Cerebellar cortex (tissue), 1 donor: ENCODE measurements around the gene MALRD1.

Source experiments
- DNase-seq: peaks from one replicate; pipeline ENCODE4 v3.0.0-alpha.2; 2015; ENCODE audit warnings: low spot score

MALRD1 gene

DNA sequence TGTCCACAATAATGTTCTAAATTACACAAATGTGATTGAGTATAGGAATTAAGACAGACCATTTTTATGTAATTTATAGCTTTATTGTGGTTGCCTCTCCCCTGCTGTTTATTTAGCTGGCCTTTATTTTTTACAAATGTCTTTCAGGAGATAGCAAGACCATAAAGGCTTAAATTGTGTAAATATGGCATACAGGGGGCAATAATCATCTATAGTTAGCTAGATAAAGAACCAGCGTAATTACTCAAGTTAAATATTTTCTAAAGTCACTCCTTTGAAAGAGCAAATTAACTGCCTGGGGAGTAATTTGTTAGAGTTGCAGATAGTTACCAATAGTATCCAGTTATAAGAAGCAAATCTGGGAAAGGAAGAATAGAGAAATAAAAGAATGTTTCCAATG is at the start of gene MALRD1:
Gene MALRD1 (plus strand): TSS at position 313 of the 400 bp plus-strand sequence. CDS start 138 bp downstream, outside the sequence.
- no peak for DNase-seq

DNA sequence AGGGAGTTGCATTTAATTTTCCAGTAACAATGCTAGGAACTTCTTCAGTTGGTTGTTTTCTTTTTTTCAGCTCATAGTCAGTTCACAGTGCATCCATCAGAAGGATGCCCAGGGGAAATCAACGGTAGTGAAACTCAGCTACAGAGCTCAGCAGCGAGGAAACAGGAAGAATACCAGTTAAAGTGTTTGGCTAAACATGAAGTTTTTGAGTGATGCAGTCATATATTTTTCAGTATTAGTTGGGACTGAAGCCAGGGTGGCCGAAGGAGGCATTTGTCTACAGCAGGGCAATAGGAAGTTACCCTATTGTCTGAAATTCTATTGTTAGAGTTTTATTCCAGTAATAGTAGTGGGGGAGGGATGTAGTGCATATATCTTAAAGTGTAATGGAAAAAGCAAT is 45.3 kb upstream of the MALRD1 start:
- DNase-seq = no peak

DNA sequence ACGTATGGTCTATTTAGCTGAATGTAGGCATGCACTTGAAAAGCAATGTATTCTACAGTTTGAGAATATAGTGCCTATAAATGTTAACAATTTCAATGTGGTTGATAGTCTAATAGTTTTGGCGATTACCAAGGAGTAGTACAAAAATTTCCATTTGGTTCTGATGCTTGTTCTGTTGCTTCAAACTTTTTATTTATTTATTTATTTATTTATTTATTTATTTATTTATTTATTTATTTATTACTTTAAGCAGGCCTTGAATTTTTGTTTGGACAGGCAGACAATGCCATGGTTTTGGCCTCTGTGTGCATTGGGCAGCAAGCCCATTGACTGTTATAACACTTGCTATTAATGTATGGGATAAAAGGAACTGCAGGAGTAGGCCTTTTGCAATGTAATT is 36.5 kb upstream of the MALRD1 start:
- DNase-seq = no peak

DNA sequence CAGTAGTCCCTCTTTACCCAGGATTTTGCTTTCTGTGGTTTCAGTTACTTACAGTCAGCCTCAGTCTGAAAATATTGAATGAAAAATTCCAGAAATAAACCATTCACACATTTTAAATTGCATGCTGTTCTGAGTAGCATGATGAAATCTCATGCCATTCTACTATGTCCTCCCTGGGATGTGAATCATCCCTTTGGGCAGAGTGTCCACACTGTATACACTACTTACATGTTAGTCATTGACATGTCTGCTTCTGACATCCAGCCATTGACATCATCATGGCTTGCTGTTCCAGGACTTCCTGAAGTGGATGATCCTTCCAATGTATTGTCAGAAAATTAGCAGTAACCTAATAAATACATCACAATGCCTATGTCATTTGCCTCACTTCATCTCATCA is 34.6 kb upstream of the MALRD1 start:
- DNase-seq = no peak

DNA sequence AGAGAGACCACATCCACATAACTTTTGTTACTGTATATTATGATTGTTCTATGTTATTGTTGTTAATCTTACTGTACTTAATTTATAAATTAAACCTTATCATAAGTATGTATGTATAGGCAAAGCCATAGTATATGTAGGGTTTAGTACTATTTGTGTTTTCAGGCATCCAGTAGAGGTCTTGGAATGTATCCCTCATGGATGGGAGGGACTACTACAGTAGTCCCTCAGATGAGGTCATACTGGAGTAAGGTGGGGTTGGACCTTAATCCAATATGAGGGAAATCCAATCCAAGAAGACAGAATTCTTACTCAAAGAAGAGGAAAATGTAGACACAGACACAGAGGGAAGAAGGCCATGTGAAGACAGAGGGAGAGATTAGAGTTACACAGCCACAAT is 34.1 kb upstream of the MALRD1 start:
- no peak for DNase-seq

DNA sequence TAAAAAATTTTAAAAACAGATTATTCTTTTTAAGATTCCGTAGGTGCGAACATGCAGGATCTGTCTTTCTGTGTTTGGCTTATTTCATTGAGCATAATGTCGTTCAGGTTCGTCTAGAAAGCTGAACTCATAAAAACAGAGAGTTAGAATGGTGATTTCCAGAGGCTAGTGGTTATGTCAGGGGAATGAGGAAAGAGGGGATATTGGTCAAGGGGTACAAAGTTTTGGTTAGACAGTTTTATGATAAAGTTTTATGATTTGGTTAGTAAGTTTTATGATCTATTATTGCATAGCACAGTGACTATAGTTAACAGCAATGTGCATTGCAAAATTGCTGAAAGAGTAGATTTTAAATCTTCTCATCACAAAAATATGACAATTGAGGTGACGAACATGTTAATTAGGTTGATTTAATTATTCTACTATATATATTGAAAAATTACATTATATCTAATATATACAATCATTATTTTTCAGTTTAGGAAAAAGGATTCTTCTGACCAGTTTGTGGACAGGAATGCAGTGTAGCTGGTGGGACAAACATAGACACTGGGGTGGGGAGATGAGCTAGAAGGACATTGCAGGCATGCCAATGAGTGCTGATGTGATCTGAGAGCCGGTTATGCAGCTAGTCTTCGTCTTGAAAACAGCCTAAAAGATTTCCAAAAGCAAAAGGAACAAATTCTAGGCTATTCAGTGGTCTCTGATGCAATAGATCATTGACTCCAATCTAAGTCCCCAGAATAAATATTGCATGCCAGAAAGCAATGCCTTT is 31.3 kb upstream of the MALRD1 start:
- no peak for DNase-seq

DNA sequence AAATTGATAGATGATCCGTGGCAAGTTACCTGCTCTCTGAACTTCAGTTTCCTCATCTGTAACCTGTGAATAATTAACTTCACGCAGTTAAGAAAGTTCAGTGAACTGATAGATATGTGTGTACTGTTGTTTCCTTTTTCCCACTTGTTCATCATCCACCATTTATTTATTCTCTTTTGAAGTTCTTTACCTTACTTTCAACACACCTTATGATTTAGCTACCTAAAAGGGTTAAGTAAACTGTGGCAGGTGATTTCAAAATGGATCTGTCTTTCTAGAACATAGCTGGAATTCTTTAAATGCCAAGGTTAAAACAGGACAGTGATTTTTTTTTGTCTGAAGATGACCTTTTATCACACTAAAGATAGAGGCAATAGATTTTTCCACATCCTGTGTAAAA is 27.4 kb upstream of the MALRD1 start:
- no peak for DNase-seq

DNA sequence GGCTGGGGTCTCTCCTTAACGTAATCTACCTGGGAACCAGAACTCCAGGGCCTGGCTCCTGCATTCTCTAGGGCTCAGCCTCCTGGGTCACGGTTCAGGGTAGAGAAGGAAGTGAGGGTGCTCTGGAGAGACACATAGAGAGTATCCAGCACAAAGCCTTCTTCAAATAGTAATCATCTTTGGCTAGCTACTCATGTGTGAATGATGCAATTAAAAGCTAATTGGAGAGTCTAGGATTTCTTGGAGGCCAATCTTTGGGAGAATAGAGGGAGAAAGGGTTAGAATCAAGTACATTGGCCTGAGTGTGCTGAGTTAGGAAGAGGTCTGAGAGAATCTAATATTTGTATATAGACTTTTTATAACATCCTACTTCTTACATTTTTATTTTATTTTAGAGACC is 24.0 kb upstream of the MALRD1 start:
- DNase-seq = no peak

DNA sequence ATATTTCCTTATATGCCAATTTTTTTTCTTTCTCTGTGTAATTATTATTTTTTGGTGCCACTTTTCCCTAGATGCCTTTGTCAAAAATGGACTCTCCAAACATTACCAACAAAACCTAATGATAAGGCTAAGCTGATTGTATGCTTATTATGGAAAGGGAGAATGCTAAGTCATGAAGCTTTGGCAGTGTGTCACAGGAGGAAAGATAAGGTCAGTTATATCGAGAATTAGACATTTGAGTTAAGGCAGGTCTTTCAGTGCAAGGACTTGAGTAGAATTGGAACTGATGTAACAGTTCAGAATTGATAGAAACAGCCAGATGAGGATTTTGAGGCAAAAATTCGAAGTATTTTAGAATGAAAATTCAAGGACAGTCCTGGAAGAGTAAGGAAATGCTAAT is 16.8 kb upstream of the MALRD1 start:
- no peak for DNase-seq

DNA sequence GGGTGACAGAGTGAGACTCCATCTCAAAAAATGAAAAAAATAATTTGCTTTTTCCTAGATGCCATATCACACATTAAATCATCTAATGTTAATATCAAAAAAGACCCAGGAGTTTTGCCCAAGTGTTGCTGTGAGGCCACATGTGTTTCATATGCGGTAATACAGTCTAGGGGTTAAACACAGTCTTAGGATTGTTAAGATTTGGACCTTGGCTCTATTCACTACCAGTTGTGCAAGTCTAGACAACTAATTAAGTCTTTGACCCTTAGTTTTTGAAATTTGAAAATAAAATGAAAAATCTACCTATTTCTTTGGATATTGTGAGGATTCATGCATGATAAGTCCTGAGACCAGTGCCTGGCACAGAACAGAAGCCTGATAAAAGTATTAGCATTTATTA is 14.9 kb upstream of the MALRD1 start:
- DNase-seq = no peak

DNA sequence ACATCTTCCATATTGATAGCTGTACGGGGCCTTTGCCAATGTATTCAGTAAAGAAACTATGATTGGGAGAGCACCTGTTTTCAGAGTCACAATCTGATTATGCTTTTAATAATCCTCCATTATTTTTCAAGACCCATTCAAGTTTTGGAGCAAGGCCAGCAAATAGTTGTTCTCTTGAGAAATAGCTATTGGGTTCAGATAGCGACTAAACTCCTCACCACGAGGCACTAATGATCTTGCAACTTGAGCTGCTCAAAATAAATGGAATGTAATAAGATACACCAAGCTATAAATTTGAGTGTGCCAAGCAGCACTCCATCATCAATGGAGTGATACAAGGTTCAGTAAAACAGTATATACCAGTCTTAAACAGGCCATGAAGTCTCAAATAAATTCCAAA is 7.4 kb upstream of the MALRD1 start:
- DNase-seq = no peak

DNA sequence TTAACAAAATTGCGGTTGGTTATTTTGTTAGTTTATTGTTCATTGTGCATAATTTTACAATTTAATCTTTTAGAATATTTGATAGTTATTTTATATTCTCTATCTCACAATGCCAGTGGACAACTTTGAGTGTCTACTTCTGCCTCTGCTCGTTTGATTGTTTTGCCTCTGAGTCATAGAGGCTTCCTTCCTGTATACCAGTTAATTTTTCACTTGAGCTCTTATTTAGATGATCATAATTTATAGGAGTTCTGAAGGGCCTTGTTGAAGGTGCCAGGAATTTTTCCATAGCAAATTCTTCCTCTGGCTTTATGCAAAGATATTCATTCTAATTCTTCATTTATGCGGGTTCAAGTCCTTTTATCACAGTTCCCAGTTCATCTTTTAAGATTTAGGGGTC is 5.2 kb upstream of the MALRD1 start:
- no peak for DNase-seq

DNA sequence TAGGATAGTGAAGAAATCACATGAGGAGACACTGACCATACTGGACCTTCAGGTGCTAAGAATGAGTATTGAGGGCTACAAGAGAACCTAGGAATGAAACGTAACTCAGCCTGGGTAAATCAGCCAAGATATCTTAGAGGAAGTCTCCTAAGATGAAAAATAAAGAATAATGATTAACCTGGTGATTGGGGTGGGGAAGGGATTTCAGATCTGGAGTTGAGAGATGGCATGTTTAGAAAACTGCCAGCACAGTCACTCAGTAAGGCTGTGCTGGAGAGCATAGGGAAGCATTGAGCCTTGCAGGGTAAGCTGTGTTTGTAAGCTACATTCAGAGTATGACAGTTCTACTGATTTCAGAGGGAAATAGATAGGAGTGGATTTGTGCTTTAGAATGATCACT is 1.9 kb upstream of the MALRD1 start:
- DNase-seq = no peak

DNA sequence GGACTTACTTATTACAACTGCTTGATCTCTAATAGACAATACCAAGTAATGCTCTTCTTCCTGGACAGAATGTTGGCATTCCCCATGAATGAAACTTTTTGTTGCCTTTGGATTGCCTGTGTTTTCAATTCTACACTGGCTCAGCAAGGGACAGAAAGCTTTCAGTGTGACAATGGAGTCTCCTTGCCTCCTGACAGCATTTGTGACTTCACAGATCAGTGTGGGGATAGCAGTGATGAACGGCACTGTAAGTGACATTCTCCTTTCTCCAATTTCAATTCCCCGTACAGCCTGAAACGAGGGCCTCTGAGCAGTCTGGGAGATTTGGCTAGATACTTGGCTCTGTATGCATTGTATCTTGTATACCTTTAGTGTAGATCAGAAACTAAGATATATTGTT is 290 bp downstream of the MALRD1 start:
- no peak for DNase-seq

DNA sequence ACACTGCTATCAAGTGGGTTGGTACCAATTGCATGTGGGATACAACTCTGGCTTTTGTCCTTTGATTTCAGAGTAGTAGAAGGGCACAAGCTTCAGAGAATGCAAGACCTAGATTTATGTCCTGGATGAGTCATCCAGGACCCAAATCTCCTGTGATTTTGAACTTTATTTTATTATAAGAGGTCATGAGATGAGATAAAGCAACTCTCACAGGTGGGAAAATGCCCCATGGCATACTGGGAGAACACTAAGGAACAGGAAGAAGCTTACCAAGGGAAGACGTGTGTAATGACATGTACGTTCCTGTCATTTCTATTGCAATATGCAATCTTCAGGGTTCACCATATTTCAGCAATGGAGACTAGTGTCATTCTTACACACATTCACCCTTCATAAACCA is 966 bp downstream of the MALRD1 start:
- no peak for DNase-seq

DNA sequence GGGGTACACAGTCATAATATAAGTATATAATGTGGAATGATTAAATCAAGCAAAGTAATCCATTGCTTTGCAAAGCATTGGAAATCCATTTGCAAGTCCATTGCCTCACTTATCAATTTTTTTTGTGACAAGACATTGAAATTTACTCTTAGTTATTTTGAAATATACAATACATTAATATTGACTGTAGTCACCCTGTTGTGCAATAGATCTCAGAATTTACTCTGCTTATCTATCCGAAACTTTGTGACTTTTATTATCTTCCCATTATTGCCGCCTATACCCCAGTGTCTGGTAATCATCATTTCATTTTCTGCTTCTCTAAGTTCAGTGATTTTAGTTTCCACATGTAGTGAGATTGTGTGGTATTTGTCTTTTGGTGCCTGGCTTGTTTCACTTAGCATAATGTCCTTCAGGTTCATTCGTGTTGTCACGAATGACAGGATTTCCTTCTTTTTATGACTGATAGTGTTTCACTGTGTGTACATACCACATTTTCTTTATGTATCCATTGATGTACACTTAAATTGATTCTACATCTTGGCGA is 5.8 kb downstream of the MALRD1 start:
- no peak for DNase-seq

DNA sequence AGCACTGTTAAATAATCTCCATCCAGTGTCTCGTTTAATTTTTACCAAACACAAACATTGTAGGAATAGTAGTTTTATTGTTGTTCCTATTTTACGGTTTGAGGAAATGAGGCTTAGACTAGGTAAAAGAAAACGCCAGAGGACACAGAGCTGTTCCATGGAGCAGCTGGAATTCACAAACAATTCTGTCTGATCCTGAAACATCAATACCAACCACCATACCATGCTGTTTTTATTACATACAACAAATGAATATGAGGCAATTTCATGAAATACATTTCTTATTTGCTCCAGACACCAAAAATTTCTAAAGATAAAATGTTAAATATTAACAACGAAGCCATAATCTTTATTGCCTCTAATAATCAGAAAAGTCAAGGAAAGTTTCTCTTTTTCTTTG is 9.4 kb downstream of the MALRD1 start:
- DNase-seq = no peak

DNA sequence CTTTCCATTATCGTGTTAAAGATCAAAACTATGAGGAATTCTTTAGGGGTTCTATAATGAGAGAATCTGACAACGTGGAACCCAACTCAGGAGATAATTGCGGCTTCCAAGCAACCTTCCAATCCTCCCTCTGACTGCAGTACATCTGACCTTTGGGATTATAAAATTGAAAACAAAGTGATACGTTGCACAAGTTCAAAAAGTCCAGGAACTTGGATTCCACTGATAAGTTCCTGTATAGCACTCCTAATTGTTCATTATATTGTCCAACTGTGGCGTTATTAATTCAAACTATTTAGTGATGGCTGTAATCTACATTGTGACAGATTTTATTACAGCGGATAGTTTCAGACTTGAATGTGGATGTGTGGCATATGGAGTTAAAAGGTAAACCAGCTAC is 15.4 kb downstream of the MALRD1 start:
- DNase-seq = no peak

DNA sequence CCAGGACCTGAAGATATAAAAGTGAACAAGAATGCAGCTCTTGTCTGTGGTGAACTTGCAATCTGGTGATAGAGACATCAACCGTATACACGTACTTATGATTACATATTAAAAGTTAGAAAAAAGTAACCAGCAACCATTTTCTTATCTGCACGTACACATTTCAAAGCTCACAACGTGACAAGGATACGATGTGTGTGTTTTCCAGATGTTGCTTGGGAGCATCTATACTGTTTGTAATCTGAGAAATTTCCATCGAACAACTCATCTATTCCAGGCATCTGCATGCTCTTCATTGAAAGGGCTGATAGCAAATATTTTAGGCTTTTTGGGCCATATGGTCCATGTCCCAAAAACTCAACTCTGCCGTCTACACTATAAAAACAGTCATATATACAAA is 23.3 kb downstream of the MALRD1 start:
- DNase-seq = no peak

DNA sequence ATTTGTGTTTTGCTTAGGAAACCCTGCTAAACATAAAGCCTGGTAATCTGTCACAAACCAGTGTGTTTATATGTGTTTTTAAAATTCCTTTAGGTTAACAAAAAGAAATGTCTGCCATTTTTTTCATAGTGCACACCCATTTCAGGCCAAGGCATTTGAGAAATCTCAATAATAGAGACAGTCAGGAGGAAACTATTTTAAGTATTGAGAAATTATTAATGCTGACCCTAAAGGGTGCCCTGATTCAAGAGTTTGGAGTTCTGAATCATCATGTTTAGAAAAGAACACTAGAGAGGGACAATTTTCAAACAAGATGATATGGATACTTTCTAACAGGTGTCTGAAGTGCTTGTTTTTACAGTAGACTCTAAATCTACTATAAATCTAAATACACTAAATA is 28.7 kb downstream of the MALRD1 start:
- no peak for DNase-seq

DNA sequence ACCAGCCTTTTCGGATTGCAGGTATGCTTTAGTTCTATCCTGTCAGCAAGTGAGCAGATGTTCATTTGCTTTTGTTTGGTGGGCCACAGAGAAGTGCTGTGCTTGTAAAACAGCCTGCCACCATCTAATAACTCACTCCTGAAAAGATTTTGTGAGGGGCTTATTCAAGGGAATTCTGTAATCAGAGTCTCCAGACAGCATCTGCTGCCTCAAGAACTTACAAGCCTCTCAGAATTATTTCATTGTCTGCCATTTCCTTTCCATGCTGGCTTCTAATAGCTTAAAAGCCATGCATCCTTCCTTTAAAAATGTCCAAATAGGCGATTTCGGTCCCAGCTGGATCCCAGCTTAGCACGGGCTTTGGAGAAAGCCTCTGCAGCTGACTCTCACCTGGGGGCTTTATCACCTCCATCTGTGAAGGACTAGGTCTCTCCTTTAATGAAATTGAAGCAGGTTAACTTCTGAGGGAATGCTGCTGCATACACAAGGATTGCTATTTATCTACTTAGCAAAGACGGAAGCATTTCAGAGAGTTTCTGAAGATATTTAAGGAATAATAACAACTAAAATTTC is 48.0 kb downstream of the MALRD1 start:
- DNase-seq = no peak

DNA sequence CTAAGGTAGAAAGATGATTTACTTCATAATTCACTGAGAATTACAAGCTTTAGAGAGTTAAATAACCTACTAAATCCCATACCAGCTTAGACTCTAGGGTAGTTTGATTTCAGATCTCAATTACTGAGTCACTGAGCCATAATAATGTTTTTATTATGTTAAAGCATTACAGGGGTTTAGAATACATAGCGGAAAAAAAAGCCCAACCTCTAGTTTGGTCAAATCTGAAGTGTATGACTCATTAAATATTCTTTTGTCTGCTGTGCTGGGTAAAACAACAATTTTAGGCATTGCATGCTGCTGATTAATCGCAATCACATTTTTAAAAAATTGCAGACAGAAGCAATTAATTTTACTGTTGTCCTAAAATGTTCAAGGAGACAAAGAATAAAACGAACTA is 48.5 kb downstream of the MALRD1 start:
- no peak for DNase-seq

DNA sequence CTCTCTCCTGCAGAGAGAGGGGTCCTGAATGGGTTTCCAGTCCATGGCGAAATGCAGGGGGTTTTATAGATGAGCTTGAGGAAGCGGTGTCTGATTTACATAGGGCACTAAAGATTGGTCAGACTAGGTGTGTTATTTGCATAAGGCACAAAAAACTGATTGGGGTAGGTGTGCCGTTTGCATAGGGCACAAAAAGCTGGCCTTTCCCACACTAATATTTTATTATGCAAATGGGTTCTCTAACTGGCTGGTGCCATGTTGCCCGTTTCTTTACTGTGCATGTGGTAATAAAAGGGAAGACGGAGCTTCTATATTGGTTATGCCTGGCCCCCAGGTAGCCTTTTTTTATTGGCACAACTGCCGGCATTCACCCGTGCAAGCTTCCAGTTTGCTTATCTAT is 50.2 kb downstream of the MALRD1 start:
- no peak for DNase-seq

DNA sequence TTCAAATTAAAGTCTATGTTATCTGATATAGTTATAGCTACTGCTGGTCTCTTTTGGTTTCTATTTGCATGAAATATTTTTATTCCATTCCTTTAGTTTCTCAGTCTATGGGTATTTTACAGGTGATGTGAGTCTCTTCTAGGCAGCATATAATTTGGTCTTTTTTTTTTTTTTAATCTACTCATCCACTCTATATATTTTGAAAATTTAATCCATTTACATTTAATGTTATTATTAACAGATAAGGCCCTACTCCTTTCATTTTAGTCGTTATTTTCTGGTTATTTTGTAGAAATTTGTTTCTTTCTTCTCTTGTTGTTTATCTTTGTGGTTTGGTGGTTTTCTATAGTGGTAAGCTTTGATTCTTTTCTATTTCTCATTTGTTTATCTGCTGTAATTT is 58.8 kb downstream of the MALRD1 start:
- no peak for DNase-seq
